ENCODE results near the gene LACTB. TPM values are rescaled to one million over a fixed set of nuclear protein-coding genes. Genes with fewer than 3 reads are reported as not detected.

LACTB gene
- total RNA-seq, 1 experiment from 2014 or later: 11.2 TPM

- H3K79me2 ChIP-seq (ENCODE audit: low read length): no peaks in the 10 kb centered on the region
- BruUV-seq (replicated peaks): no TSS peak
- H3K9ac ChIP-seq (ENCODE audit: low read length): no peak overlapping the region
- CTCF ChIA-PET: no interaction called here
- H3K27me3 ChIP-seq (ENCODE audit: low read length): no peaks in the 10 kb centered on the region
- no peaks in the 10 kb centered on the region for H4K20me1 ChIP-seq (ENCODE audit: low read length)
- no peak overlapping the region for H2AFZ ChIP-seq (ENCODE audit: low read length)
- no peak overlapping the region for H3K27ac ChIP-seq (ENCODE audit: low read length)
- intact Hi-C loops (cut with micrococcal nuclease): no loop called here
- no peak for TF ChIP-seq CTCF (conservative IDR thresholded peaks at IDR 0.05; ENCODE audit: low read depth, low read length)
- no peak for TF ChIP-seq EZH2 (IDR thresholded peaks at IDR 0.05; ENCODE audit: low read length, unreplicated experiment)
- no peak for TF ChIP-seq EZH2phosphoT487 (IDR thresholded peaks at IDR 0.05; ENCODE audit: borderline replicate concordance, low read length)
- H3K9me3 ChIP-seq (ENCODE audit: low read length): no peaks in the 10 kb centered on the region
- H3K4me3 ChIP-seq (ENCODE audit: low read length): no peak overlapping the region
- POLR2A ChIA-PET (ENCODE audit: unreplicated experiment): no interaction called here
- DNase-seq (no peak), ATAC-seq (no peak)
- peaks cover 5% of the 10 kb centered on the region; the same call in 1 of the 2 replicates for H3K36me3 ChIP-seq (ENCODE audit: low read depth, low read length)
- H3F3A ChIP-seq (ENCODE audit: low read length, unreplicated experiment): no peaks in the 10 kb centered on the region
- H3K4me2 ChIP-seq (ENCODE audit: low read length): no peak overlapping the region
- peaks cover 12% of the 10 kb centered on the region for H3K4me1 ChIP-seq (ENCODE audit: insufficient read depth, low read length)
- no peaks in the 10 kb centered on the region for H3K9me2 ChIP-seq (replicated peaks; ENCODE audit: low read length)
Observed at GRCh38 chr15:63075984-63076713, 45.5 kb upstream of the LACTB start.

- ChIA-PET POLR2A (ENCODE audit: unreplicated experiment) (no interaction called here), CTCF (no interaction called here)
- Histone ChIP-seq H3K4me3 (ENCODE audit: low read length) (no peak overlapping the region), H3K27ac (ENCODE audit: low read length) (no peak overlapping the region), H3K4me1 (ENCODE audit: insufficient read depth, low read length) (peaks cover 12% of the 10 kb centered on the region), H3K36me3 (ENCODE audit: low read depth, low read length) (peaks cover under 1% of the 10 kb centered on the region; the same call in 1 of the 2 replicates), H3K9me3 (ENCODE audit: low read length) (no peaks in the 10 kb centered on the region), H4K20me1 (ENCODE audit: low read length) (no peaks in the 10 kb centered on the region), H3K27me3 (ENCODE audit: low read length) (no peaks in the 10 kb centered on the region), H3K79me2 (ENCODE audit: low read length) (no peaks in the 10 kb centered on the region), H3K9ac (ENCODE audit: low read length) (no peak overlapping the region), H3K4me2 (ENCODE audit: low read length) (no peak overlapping the region), H3F3A (ENCODE audit: low read length, unreplicated experiment) (no peaks in the 10 kb centered on the region), H2AFZ (ENCODE audit: low read length) (no peak overlapping the region), H3K9me2 (replicated peaks; ENCODE audit: low read length) (no peaks in the 10 kb centered on the region)
- BruUV-seq (replicated peaks): no TSS peak
- TF ChIP-seq CTCF (conservative IDR thresholded peaks at IDR 0.05; ENCODE audit: low read depth, low read length) (no peak), EZH2 (IDR thresholded peaks at IDR 0.05; ENCODE audit: low read length, unreplicated experiment) (no peak), EZH2phosphoT487 (IDR thresholded peaks at IDR 0.05; ENCODE audit: borderline replicate concordance, low read length) (no peak)
- intact Hi-C loops (cut with micrococcal nuclease): no loop called here
- ATAC-seq (no peak), DNase-seq (no peak)
Observed at GRCh38 chr15:63076714-63077046, 45.0 kb upstream of the LACTB start.

GRCh38 chr15:63077952-63078351, 43.7 kb upstream of the LACTB start:
- CTCF ChIA-PET: no interaction called here
- no peaks in the 10 kb centered on the region for H3K9me3 ChIP-seq (ENCODE audit: low read length)
- POLR2A ChIA-PET (ENCODE audit: unreplicated experiment): no interaction called here
- no peak overlapping the region for H3K27ac ChIP-seq (ENCODE audit: low read length)
- H3K36me3 ChIP-seq (ENCODE audit: low read depth, low read length): no peaks in the 10 kb centered on the region
- ATAC-seq (no peak), DNase-seq (no peak)
- no peaks in the 10 kb centered on the region for H3K79me2 ChIP-seq (ENCODE audit: low read length)
- no peak overlapping the region for H3K4me2 ChIP-seq (ENCODE audit: low read length)
- TF ChIP-seq CTCF (conservative IDR thresholded peaks at IDR 0.05; ENCODE audit: low read depth, low read length) (no peak), EZH2phosphoT487 (IDR thresholded peaks at IDR 0.05; ENCODE audit: borderline replicate concordance, low read length) (no peak), EZH2 (IDR thresholded peaks at IDR 0.05; ENCODE audit: low read length, unreplicated experiment) (no peak)
- BruUV-seq (replicated peaks): no TSS peak
- peaks cover 12% of the 10 kb centered on the region for H3K4me1 ChIP-seq (ENCODE audit: insufficient read depth, low read length)
- H2AFZ ChIP-seq (ENCODE audit: low read length): no peak overlapping the region
- no peaks in the 10 kb centered on the region for H3K27me3 ChIP-seq (ENCODE audit: low read length)
- H3K9ac ChIP-seq (ENCODE audit: low read length): no peak overlapping the region
- no peaks in the 10 kb centered on the region for H3K9me2 ChIP-seq (replicated peaks; ENCODE audit: low read length)
- no peaks in the 10 kb centered on the region for H4K20me1 ChIP-seq (ENCODE audit: low read length)
- intact Hi-C loops (cut with micrococcal nuclease): no loop called here
- H3F3A ChIP-seq (ENCODE audit: low read length, unreplicated experiment): no peaks in the 10 kb centered on the region
- no peak overlapping the region for H3K4me3 ChIP-seq (ENCODE audit: low read length)
